SH-SY5Y (cell line): Measurements from ENCODE around the gene MT1G.

Source experiments
- GATA2 ChIP-seq: IDR thresholded peaks from 2 replicates; pipeline ENCODE4 v1.6.1; 2011; ENCODE audit warnings: mild to moderate bottlenecking, low read depth, low read length
- GATA3 ChIP-seq: IDR thresholded peaks from 2 replicates; pipeline ENCODE4 v1.6.1; 2011; ENCODE audit warnings: low read depth, mild to moderate bottlenecking, low read length, moderate library complexity

DNA sequence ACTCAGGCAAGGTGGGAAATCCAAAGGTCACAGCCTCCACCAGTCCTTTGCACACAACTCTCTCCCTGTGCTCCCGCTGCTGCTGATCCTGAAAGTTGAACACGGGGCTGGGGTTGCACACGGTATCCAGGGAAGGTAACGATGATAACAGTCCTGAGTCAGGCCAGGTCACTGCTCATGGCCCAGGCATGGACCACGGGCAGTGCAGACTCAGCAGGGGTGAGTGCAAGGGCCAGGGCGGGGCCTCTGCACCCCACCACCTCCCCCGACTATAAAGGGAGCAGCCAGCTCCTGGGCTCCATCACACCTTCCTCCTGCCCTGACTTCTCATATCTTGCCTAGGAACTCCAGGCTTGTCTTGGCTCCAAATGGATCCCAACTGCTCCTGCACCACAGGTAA lies 16.3 kb downstream of the MT1G start, which contains the start of gene MT1B:
- TF ChIP-seq GATA2 (no peak), GATA3 (no peak)
